Upper lobe of left lung (tissue), 6 donors: Measurements from ENCODE around the gene S100A8. TPM values are rescaled to one million over a fixed set of nuclear protein-coding genes. Genes with fewer than 3 reads are reported as not detected.

Experiments
- ATAC-seq, 2 donors: fragments of 200-7000 bp; cut with Tn5 transposase; one replicate each; pipeline ENCODE4 v1.9.1; 2022; ENCODE audit warnings: mild to moderate bottlenecking in 2 of 2, moderate library complexity in 2 of 2; ENCODE audit not compliant: low FRiP score in 2 of 2
- DNase-seq, 2 donors: peaks; one replicate each; pipeline ENCODE4 v3.0.0-alpha.2; 2019 to 2020
- H3K27ac ChIP-seq, 4 donors: fragments of 200-600 bp; sonication (generic); one replicate each; pipeline ENCODE4 v1.5.1; 2016 to 2019
- H3K27me3 ChIP-seq, 4 donors: fragments of 200-600 bp; sonication (generic); one replicate each; pipeline ENCODE4 v1.5.1; 2017 to 2019
- H3K36me3 ChIP-seq, 4 donors: fragments of 200-600 bp; sonication (generic); one replicate each; pipeline ENCODE4 v1.5.1; 2016 to 2019
- H3K4me1 ChIP-seq, 4 donors: fragments of 200-600 bp; sonication (generic); one replicate each; pipeline ENCODE4 v1.5.1; 2018 to 2019
- H3K4me3 ChIP-seq, 4 donors: fragments of 200-600 bp; sonication (generic); one replicate each; pipeline ENCODE4 v1.5.1; 2017 to 2019; ENCODE audit warnings: mild to moderate bottlenecking in 2 of 4, moderate library complexity in 1 of 4
- H3K9me3 ChIP-seq, 4 donors: fragments of 200-600 bp; sonication (generic); one replicate each; pipeline ENCODE4 v1.5.1; 2018 to 2019
- CTCF ChIP-seq, 6 experiments: fragments of 450-650 bp in 4 of 6; fragments of 200-600 bp in 2 of 6; sonication (generic) in 2 of 6; IDR thresholded peaks; one replicate each; pipeline ENCODE4 v1.5.1; 2016 to 2019; ENCODE audit warnings: antibody characterized with exemption in 6 of 6
- EP300 ChIP-seq, 4 donors: sonication (generic); formaldehyde crosslinking; IDR thresholded peaks; one replicate each; pipeline ENCODE4 v1.5.1; 2017; ENCODE audit warnings: antibody characterized with exemption in 4 of 4, control low read depth in 2 of 4
- POLR2A ChIP-seq, 4 donors: fragments of 450-650 bp; IDR thresholded peaks; one replicate each; pipeline ENCODE4 v1.5.1; 2016 to 2017; ENCODE audit warnings: antibody characterized with exemption in 4 of 4, mild to moderate bottlenecking in 2 of 4
- POLR2AphosphoS5 ChIP-seq, 2 donors: sonication (generic); formaldehyde crosslinking; IDR thresholded peaks; one replicate each; pipeline ENCODE4 v1.5.1; 2017; ENCODE audit warnings: antibody characterized with exemption in 2 of 2
- WGBS, 2 donors: methylation state at CpG; one replicate each; pipeline ENCODE4 v1.1.5; 2017 to 2018; 5-methylcytosine and 5-hydroxymethylcytosine counted together
- total RNA-seq, 6 donors: library from RNA; depleted of rRNA in 4 of 6; stranded (reverse); fragments of >200 nt in 4 of 6; gene quantifications; one replicate each; pipeline versions ENCODE4 v1.1.0 to v1.2.1, GENCODE V29; 2016 to 2021
- donor health status: DM: no; HTN: no; CAD: no; lungs with moderate emphysema.
- donor health status: DM: no; HTN: yes; CAD: no; lungs with severe emphysema.

The S100A8 gene
- total RNA-seq, 6 donors from 2014 or later, result 49.2 to 842 (median 194) TPM

- Histone ChIP-seq H3K36me3 (no peaks in the 10 kb centered on the region), H3K9me3 (no peaks in the 10 kb centered on the region), H3K4me1 (no peaks in the 10 kb centered on the region), H3K27me3 (no peaks in the 10 kb centered on the region), H3K4me3 (no peak overlapping the region), H3K27ac (no peak overlapping the region)
- no peak for TF ChIP-seq POLR2A (IDR thresholded peaks at IDR 0.05)
- no peak for TF ChIP-seq EP300 (IDR thresholded peaks at IDR 0.05)
- no peak for TF ChIP-seq CTCF (IDR thresholded peaks at IDR 0.05)
- TF ChIP-seq POLR2AphosphoS5 (IDR thresholded peaks at IDR 0.05), result no peak
- DNase-seq (peak in 1 of 2 donors; percentile 10), ATAC-seq (no peak)
- WGBS, 2 donors, result 79 to 82% methylated on average over 17 of the region's 17 CpGs
Observed at GRCh38 chr1:153431002-153431401, 40.1 kb upstream of the S100A8 start.

- H3K36me3 ChIP-seq, result no peaks in the 10 kb centered on the region
- WGBS, 2 donors, result 74% methylated on average over 3 of the region's 3 CpGs; no CpG with 5 or more reads in 1 of the 2 donors
- TF ChIP-seq EP300 (IDR thresholded peaks at IDR 0.05) (no peak), POLR2AphosphoS5 (IDR thresholded peaks at IDR 0.05) (no peak), POLR2A (IDR thresholded peaks at IDR 0.05) (no peak), CTCF (IDR thresholded peaks at IDR 0.05) (no peak)
- DNase-seq (no peak), ATAC-seq (no peak)
- H3K27ac ChIP-seq, result no peak overlapping the region
- no peaks in the 10 kb centered on the region for H3K4me1 ChIP-seq
- no peaks in the 10 kb centered on the region for H3K27me3 ChIP-seq
- no peak overlapping the region for H3K4me3 ChIP-seq
- H3K9me3 ChIP-seq, result no peaks in the 10 kb centered on the region
Observed at GRCh38 chr1:153430561-153430960, 39.7 kb upstream of the S100A8 start.

- TF ChIP-seq POLR2A (IDR thresholded peaks at IDR 0.05), result no peak
- TF ChIP-seq EP300 (IDR thresholded peaks at IDR 0.05), result no peak
- TF ChIP-seq CTCF (IDR thresholded peaks at IDR 0.05), result no peak
- TF ChIP-seq POLR2AphosphoS5 (IDR thresholded peaks at IDR 0.05), result no peak
- ATAC-seq (no peak), DNase-seq (no peak)
- Histone ChIP-seq H3K4me3 (no peak overlapping the region), H3K27me3 (no peaks in the 10 kb centered on the region), H3K9me3 (no peaks in the 10 kb centered on the region), H3K36me3 (no peaks in the 10 kb centered on the region), H3K27ac (no peak overlapping the region), H3K4me1 (no peaks in the 10 kb centered on the region)
- 85 to 90% methylated on average over 2 of the region's 2 CpGs for WGBS, 2 donors
Observed at GRCh38 chr1:153430166-153430553, 39.3 kb upstream of the S100A8 start.

- Histone ChIP-seq H3K27me3 (no peaks in the 10 kb centered on the region), H3K4me3 (no peak overlapping the region), H3K9me3 (no peaks in the 10 kb centered on the region), H3K4me1 (no peaks in the 10 kb centered on the region), H3K36me3 (no peaks in the 10 kb centered on the region), H3K27ac (no peak overlapping the region)
- TF ChIP-seq POLR2AphosphoS5 (IDR thresholded peaks at IDR 0.05) (no peak), EP300 (IDR thresholded peaks at IDR 0.05) (no peak), POLR2A (IDR thresholded peaks at IDR 0.05) (no peak), CTCF (IDR thresholded peaks at IDR 0.05) (no peak)
- ATAC-seq (no peak), DNase-seq (no peak)
- 82 to 85% methylated on average over 2 to 7 of the region's 7 CpGs for WGBS, 2 donors
Observed at GRCh38 chr1:153429266-153430165, 38.6 kb upstream of the S100A8 start.

- no peaks in the 10 kb centered on the region for H3K36me3 ChIP-seq
- H3K27ac ChIP-seq, result no peak overlapping the region
- H3K9me3 ChIP-seq, result no peaks in the 10 kb centered on the region
- no peak for ATAC-seq
- WGBS, 2 donors, result 48 to 61% methylated on average over 6 of the region's 6 CpGs
- no peaks in the 10 kb centered on the region for H3K27me3 ChIP-seq
- H3K4me3 ChIP-seq, result no peak overlapping the region
- no peaks in the 10 kb centered on the region for H3K4me1 ChIP-seq
- no peak for DNase-seq
- TF ChIP-seq POLR2AphosphoS5 (IDR thresholded peaks at IDR 0.05) (no peak), POLR2A (IDR thresholded peaks at IDR 0.05) (no peak), EP300 (IDR thresholded peaks at IDR 0.05) (no peak), CTCF (IDR thresholded peaks at IDR 0.05) (no peak)
Observed at GRCh38 chr1:153428791-153429190, 37.9 kb upstream of the S100A8 start.
